Suprapubic skin (tissue), 3 donors: ENCODE measurements around the gene MYO10.

Experiments used
- EP300 ChIP-seq: sonication (generic); formaldehyde crosslinking; IDR thresholded peaks from one replicate; pipeline ENCODE4 v1.6.1; 2017; ENCODE audit warnings: antibody characterized with exemption
- TF ChIP-seq, protein P1 (sequence below), 2 donors: fragments of 200-600 bp in 1 of 2; fragments of 450-650 bp in 1 of 2; sonication (generic) in 1 of 2; IDR thresholded peaks; one replicate each; pipeline ENCODE4 v1.5.1; 2016 to 2019; ENCODE audit warnings: antibody characterized with exemption in 2 of 2, mild to moderate bottlenecking in 1 of 2, moderate library complexity in 1 of 2

DNA sequence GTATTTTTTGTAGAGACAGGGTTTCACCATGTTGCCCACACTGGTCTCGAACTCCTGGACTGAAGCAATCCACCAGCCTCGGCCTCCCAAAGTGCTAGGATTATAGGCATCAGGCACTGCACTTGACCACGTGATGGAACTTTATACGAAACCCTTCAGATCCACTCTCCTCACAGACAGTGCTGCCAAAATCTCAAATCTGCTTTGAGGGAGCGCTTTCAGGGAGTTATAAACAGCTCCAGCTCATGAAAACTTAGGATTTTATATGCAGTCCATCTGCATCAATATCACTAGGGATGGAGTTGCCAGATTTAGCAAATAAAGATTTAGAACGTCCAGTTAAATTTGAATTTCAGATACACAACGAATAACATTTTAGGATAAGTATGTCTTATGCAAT is 25.0 kb upstream of the MYO10 start:
- TF ChIP-seq, protein P1, sequence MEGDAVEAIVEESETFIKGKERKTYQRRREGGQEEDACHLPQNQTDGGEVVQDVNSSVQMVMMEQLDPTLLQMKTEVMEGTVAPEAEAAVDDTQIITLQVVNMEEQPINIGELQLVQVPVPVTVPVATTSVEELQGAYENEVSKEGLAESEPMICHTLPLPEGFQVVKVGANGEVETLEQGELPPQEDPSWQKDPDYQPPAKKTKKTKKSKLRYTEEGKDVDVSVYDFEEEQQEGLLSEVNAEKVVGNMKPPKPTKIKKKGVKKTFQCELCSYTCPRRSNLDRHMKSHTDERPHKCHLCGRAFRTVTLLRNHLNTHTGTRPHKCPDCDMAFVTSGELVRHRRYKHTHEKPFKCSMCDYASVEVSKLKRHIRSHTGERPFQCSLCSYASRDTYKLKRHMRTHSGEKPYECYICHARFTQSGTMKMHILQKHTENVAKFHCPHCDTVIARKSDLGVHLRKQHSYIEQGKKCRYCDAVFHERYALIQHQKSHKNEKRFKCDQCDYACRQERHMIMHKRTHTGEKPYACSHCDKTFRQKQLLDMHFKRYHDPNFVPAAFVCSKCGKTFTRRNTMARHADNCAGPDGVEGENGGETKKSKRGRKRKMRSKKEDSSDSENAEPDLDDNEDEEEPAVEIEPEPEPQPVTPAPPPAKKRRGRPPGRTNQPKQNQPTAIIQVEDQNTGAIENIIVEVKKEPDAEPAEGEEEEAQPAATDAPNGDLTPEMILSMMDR (IDR thresholded peaks at IDR 0.05): no peak
- no peak for TF ChIP-seq EP300
